ENCODE results near the gene XIRP1. TPM values are rescaled to one million over a fixed set of nuclear protein-coding genes. Genes with fewer than 3 reads are reported as not detected.

The XIRP1 gene
- total RNA-seq, 4 donors from 2014 or later: not detected

DNA sequence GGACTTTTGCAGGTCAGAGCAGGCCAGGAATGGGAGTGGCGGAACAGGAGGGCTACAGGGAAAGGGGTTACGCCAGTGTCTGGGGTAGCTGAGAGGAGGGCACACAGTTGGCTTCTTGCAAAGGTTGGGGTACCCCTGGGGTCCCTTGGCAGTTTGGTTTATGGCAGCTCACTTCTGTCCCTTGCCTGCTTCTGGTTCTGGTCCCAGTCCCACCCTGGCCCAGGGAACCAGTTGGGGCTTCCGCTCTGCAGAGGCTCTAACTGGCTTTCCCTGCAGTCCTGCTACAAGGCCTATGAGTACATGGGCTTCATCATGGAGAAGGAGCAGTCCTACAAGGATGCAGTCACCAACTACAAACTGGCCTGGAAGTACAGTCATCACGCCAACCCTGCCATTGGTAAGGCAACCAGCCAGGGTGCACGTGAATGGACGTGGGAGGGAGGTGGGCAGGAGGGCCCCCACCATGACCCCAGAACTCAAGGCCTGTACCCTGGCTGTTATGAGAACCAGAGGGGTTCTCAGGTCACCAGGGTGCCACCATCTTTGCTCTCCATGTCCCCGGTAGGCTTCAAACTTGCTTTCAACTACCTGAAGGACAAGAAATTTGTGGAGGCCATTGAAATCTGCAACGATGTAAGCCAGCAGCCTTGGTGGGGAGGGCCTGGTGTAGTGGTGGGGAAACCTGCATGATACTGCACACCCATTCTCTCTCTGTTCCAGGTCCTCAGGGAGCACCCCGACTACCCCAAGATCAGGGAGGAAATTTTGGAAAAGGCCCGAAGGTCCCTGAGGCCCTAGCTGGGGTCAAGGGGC, 54.2 kb downstream of the XIRP1 start:
- TF ChIP-seq, protein P1, sequence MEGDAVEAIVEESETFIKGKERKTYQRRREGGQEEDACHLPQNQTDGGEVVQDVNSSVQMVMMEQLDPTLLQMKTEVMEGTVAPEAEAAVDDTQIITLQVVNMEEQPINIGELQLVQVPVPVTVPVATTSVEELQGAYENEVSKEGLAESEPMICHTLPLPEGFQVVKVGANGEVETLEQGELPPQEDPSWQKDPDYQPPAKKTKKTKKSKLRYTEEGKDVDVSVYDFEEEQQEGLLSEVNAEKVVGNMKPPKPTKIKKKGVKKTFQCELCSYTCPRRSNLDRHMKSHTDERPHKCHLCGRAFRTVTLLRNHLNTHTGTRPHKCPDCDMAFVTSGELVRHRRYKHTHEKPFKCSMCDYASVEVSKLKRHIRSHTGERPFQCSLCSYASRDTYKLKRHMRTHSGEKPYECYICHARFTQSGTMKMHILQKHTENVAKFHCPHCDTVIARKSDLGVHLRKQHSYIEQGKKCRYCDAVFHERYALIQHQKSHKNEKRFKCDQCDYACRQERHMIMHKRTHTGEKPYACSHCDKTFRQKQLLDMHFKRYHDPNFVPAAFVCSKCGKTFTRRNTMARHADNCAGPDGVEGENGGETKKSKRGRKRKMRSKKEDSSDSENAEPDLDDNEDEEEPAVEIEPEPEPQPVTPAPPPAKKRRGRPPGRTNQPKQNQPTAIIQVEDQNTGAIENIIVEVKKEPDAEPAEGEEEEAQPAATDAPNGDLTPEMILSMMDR (IDR thresholded peaks at IDR 0.05; ENCODE audit: low read depth): no peak

DNA sequence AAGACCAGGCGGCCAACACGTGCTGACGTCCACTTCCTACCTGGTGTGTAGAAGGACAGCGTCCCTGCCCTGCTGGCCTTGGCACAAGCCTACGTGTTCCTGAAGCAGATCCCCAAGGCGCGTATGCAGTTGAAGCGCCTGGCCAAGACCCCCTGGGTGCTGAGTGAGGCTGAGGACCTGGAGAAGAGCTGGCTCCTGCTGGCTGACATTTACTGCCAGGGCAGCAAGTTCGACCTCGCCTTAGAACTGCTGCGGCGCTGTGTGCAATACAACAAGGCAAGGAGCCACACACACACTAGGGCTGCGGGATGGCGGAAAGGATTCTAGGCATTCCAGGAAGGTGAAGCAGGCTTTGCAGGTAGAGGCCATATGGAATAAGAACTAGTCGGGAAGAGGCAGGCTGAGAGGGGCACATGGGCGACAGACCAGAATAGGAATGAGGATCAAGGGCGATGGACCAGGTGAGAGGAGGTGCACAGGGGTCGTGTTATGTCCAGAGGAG, 54.9 kb downstream of the XIRP1 start:
- TF ChIP-seq, protein P1 (IDR thresholded peaks at IDR 0.05; ENCODE audit: low read depth): no peak

DNA sequence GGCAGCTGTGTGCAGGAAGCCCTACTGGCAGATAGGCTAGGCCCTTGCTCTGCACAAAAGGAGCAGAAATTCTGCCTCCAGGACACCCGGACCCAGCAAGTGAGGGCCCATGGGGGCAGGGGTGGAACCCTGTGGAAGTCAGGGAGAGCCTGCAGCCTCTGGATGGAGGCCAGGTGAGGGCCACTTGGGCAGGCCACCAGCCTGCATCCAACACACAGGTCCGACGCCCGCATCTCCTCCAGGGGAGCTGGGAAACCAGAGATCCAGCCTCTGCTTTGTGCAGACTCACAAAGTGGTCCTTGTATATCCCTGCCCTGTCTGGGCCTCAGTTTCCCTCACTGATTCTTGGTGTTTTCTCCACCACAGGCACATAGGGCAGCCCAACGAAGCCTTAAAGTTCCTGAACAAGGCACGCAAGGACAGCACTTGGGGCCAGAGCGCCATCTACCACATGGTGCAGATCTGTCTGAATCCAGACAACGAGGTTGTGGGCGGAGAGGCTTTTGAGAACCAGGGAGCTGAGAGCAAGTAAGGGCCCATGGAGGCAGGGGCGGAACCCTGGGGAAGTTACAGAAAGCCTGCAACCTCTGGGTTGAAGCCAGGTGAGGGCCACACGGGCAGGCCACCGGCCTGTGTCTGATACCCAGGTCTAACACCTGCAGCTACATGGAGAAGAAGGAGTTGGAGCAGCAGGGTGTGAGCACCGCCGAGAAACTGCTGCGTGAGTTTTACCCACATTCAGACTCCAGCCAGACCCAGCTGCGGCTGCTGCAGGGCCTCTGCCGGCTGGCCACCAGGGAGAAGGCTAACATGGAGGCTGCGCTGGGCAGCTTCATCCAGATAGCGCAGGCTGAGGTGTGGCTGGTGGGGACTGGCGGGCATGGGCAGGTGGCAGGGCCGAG, 55.6 kb downstream of the XIRP1 start:
- TF ChIP-seq, protein P1 (IDR thresholded peaks at IDR 0.05; ENCODE audit: low read depth): no peak

DNA sequence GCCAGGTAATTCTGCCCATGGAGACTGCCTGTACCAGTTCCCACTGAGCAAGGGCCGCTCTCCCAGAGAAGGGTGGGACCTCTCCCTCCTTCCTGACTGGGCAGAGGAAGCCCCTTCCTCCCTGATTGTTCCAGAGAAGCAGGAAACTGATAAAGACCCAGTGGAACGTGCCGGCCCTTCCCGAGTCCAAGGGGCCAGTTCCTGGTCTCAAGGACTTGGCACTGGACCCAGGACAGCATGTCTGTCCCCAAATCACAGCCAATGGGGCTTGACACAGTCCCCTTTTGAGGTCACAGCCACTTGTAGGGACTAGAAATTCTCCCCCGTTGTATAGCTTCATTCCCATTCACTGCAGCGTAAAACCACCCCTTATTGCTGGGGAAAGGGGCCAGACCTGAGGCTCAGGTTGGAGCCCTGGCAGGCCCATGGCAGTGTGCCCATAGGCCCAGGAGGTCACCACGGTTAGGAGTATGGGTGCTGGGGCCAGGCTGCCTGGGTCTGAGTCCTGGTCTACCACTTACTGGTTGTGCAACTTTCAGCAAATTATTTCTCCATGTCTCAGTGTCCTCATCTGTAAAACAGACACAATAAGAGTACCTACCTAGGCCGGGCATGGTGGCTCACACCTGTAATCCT, 57.1 kb downstream of the XIRP1 start:
- TF ChIP-seq, protein P1 (IDR thresholded peaks at IDR 0.05; ENCODE audit: low read depth): no peak

DNA sequence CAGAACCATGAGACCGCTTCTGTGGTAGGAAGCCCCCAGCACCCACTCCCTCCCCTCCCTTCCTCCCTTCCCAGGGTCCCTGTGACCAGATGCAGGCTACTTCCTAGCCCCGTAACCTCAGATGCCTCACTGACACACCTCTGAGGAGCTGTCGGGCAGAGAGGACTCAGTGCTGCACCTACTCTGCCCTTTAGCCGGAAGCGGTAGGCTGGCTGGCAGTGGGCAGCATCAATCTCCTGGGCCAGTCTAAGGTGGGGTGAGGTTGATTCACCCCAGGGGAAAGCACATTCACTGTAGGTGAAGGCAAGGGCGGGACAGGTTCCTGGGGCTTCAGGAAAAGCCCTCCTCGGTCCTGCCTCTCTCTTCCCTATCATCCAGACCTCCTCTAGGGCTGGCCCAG, 58.1 kb downstream of the XIRP1 start:
- TF ChIP-seq, protein P1 (IDR thresholded peaks at IDR 0.05; ENCODE audit: low read depth): no peak

DNA sequence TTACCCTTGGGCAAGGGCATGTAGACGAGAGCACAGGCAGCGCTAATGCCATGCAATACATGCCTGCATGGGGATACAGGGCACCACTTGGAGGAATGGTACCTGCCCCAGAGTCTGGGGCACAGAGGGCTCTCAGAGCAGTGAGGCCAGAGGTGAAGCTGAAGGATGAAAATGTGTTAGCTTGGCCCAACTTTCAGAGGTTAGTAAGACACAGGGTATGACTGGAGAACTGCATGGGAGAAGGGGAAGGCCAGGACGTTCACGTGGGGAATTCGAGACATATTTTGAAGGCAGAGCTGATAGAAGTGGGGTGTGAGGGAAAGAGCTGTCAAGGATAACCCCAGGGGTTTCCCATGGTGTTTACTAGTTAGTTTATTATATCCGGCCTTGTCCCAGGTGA, 58.6 kb downstream of the XIRP1 start:
- TF ChIP-seq, protein P1 (IDR thresholded peaks at IDR 0.05; ENCODE audit: low read depth): no peak

Small RNA genes lying within 50 kb of the gene (small RNA-seq; reads per million reads assigned to genes)
- not detected for gene RF00017

Other genes starting within 250 kb of the XIRP1 start
- 1 to 10 TPM in 1 of 4 donors, under 1 TPM in 3; 0.34 to 1.9 (median 0.46) TPM for gene SCN11A, start 140.7 kb downstream of the XIRP1 start, total RNA-seq
- gene WDR48, start 140.6 kb downstream of the XIRP1 start, total RNA-seq: 10 to 100 TPM; 26.1 to 37.0 (median 34.2) TPM
- gene GORASP1, start 85.0 kb downstream of the XIRP1 start, total RNA-seq: 10 to 100 TPM; 29.0 to 45.2 (median 34.4) TPM
- gene TTC21A, start 84.9 kb downstream of the XIRP1 start, total RNA-seq: 10 to 100 TPM in 1 of 4 donors, 1 to 10 TPM in 3; 3.3 to 11.1 (median 7.4) TPM
- 10 to 100 TPM; 19.7 to 52.2 (median 31.8) TPM for gene CSRNP1, start 39.0 kb downstream of the XIRP1 start, total RNA-seq
- gene CX3CR1, start 87.4 kb upstream of the XIRP1 start, total RNA-seq: under 1 TPM; 0.16 to 0.57 (median 0.20) TPM
- not detected for gene CCR8, start 137.1 kb upstream of the XIRP1 start, total RNA-seq
- gene SLC25A38, start 190.8 kb upstream of the XIRP1 start, total RNA-seq: 10 to 100 TPM; 16.6 to 25.4 (median 21.5) TPM
- gene RPSA, start 214.1 kb upstream of the XIRP1 start, total RNA-seq: 100 to 1,000 TPM; 490 to 861 (median 825) TPM